GM12878 (cell line): ENCODE results near the gene BEAN1. TPM values are rescaled to one million over a fixed set of nuclear protein-coding genes. Genes with fewer than 3 reads are reported as not detected.

Experiments used
- ATAC-seq: fragments of 200-7000 bp; cut with Tn5 transposase; 3 replicates; pipeline ENCODE4 v1.9.1; 2020; ENCODE audit warnings: mild to moderate bottlenecking, moderate library complexity
- BruUV-seq: library from RNA; stranded (reverse); fragments of 400-500 nt; replicated peaks from 2 replicates; lab custom pipeline; 2021; lab: Mats Ljungman, UMichigan
- CTCF ChIA-PET: fragments of 300-600 bp; sonication (Branson Sonifier 250); formaldehyde crosslinking; extraction: SDS; loops from one replicate; lab custom pipeline; 2021; ENCODE audit warnings: inconsistent platforms; lab: Yijun Ruan, JAX
- POLR2A ChIA-PET: fragments of 350-600 bp; formaldehyde crosslinking; extraction: SDS; loops from one replicate; lab custom pipeline; 2021; ENCODE audit warnings: inconsistent platforms; lab: Charles Lee
- RAD21 ChIA-PET: fragments of 300-600 bp; sonication (Branson Sonifier 250); formaldehyde crosslinking; loops from one replicate; lab custom pipeline; 2023; ENCODE audit warnings: antibody characterized with exemption; ENCODE audit not compliant: unreplicated experiment; lab: Charles Lee
- SMC1A ChIA-PET: fragments of 300-600 bp; sonication (Branson Sonifier 250); formaldehyde crosslinking; loops from one replicate; lab custom pipeline; 2023; ENCODE audit not compliant: unreplicated experiment, uncharacterized antibody; lab: Charles Lee
- DNase-seq: peaks from one replicate; pipeline ENCODE4 v3.0.0-alpha.2; 2011; ENCODE audit warnings: low read depth, low spot score
- FAIRE-seq: peaks from 3 replicates; lab custom pipeline; 2011; peaks lifted over from hg19 to GRCh38; lab: Jason Lieb, UNC
- H2AFZ ChIP-seq: 2 replicates; pipeline ENCODE4 v1.6.0; 2011; ENCODE audit warnings: low read depth, low read length, control low read depth; ENCODE audit not compliant: control insufficient read depth
- H3K27ac ChIP-seq: 2 replicates; pipeline ENCODE4 v1.5.1; 2011; ENCODE audit warnings: control low read depth; ENCODE audit not compliant: control insufficient read depth, insufficient read depth
- H3K27me3 ChIP-seq, 2 experiments: replicated peaks in 1 of 2; 2 replicates each; pipeline versions ENCODE4 v1.6.0 to v1.6.1; 2011; ENCODE audit warnings: low read length in 1 of 2; ENCODE audit not compliant: control insufficient read depth in 2 of 2, insufficient read depth in 2 of 2
- H3K36me3 ChIP-seq, 2 experiments: 2 replicates each; pipeline ENCODE4 v1.5.1; 2011; ENCODE audit warnings: low read length in 1 of 2; ENCODE audit not compliant: control insufficient read depth in 2 of 2, insufficient read depth in 2 of 2
- H3K4me1 ChIP-seq: 2 replicates; pipeline ENCODE4 v1.6.1; 2011; ENCODE audit warnings: mild to moderate bottlenecking, low read length, moderate library complexity, mixed read lengths; ENCODE audit not compliant: control insufficient read depth, insufficient read depth
- H3K4me2 ChIP-seq: 2 replicates; pipeline ENCODE4 v1.6.0; 2011; ENCODE audit warnings: control low read depth; ENCODE audit not compliant: control insufficient read depth, insufficient read depth
- H3K4me3 ChIP-seq: fragments of 200-600 bp; sonication (generic); 2 replicates; pipeline ENCODE4 v1.5.1; 2016
- H3K79me2 ChIP-seq: 2 replicates; pipeline ENCODE4 v1.6.0; 2011; ENCODE audit warnings: low read length; ENCODE audit not compliant: control insufficient read depth, insufficient read depth
- H3K9ac ChIP-seq: 2 replicates; pipeline ENCODE4 v1.8.0; 2011; ENCODE audit warnings: low read length, control low read depth, mixed read lengths; ENCODE audit not compliant: control insufficient read depth, insufficient read depth
- H3K9me3 ChIP-seq: replicated peaks from 3 replicates; pipeline ENCODE4 v1.5.1; 2011; ENCODE audit warnings: mild to moderate bottlenecking, low read length; ENCODE audit not compliant: control insufficient read depth, insufficient read depth
- H4K20me1 ChIP-seq: 2 replicates; pipeline ENCODE4 v1.6.0; 2011; ENCODE audit not compliant: control insufficient read depth, insufficient read depth
- ASH2L ChIP-seq: fragments of 300-600, 200-600 bp; sonication (generic); IDR thresholded peaks from 2 replicates; pipeline ENCODE4 v1.6.1; 2017; ENCODE audit warnings: low read depth, mild to moderate bottlenecking, borderline replicate concordance
- BMI1 ChIP-seq: fragments of 450-650 bp; IDR thresholded peaks from 2 replicates; pipeline ENCODE4 v1.6.1; 2016; ENCODE audit warnings: mild to moderate bottlenecking, moderate library complexity, borderline replicate concordance
- EGR1 ChIP-seq, 2 experiments: IDR thresholded peaks; 1 replicate in 1 of 2; 2 replicates in 1 of 2; pipeline ENCODE4 v1.6.1; 2011 to 2012; ENCODE audit warnings: low read depth in 2 of 2, low read length in 2 of 2, borderline replicate concordance in 1 of 2, mild to moderate bottlenecking in 1 of 2, moderate library complexity in 1 of 2
- ETV6 ChIP-seq, 2 experiments: fragments of 450-650 bp in 1 of 2; IDR thresholded peaks in 1 of 2; conservative IDR thresholded peaks in 1 of 2; 2 replicates each; pipeline ENCODE4 v1.6.1; 2014; ENCODE audit warnings: antibody characterized with exemption in 1 of 2, borderline replicate concordance in 1 of 2, low read depth in 1 of 2, mild to moderate bottlenecking in 1 of 2, moderate library complexity in 1 of 2
- KLF5 ChIP-seq: fragments of 450-650 bp; IDR thresholded peaks from 2 replicates; pipeline ENCODE4 v1.6.1; 2014; ENCODE audit warnings: mild to moderate bottlenecking; ENCODE audit not compliant: partially characterized antibody
- MTA2 ChIP-seq: fragments of 450-650 bp; IDR thresholded peaks from 2 replicates; pipeline ENCODE4 v1.6.1; 2016; ENCODE audit warnings: low read depth, mild to moderate bottlenecking, moderate library complexity
- PAX5 ChIP-seq: IDR thresholded peaks from 2 replicates; pipeline ENCODE4 v1.6.1; 2011; ENCODE audit warnings: low read depth, low read length, borderline replicate concordance
- RUNX3 ChIP-seq: IDR thresholded peaks from 2 replicates; pipeline ENCODE4 v1.6.1; 2012; ENCODE audit warnings: low read length, inconsistent platforms
- STAT3 ChIP-seq: IDR thresholded peaks from 2 replicates; pipeline ENCODE4 v1.6.1; 2011; ENCODE audit warnings: low read depth, low read length, improper control_type of control experiment
- ZNF274 ChIP-seq: IDR thresholded peaks from one replicate; pipeline ENCODE4 v1.8.0; 2011; ENCODE audit not compliant: insufficient read length, insufficient read depth
- ZNF687 ChIP-seq: fragments of 450-650 bp; IDR thresholded peaks from 2 replicates; pipeline ENCODE4 v1.6.1; 2017; ENCODE audit warnings: mild to moderate bottlenecking, moderate library complexity
- WGBS: methylation state at CpG from one replicate; pipeline ENCODE4 v1.1.6; 2016; ENCODE audit warnings: low lambda C conversion rate; ENCODE audit not compliant: insufficient replicate concordance, insufficient coverage; ENCODE audit errors: missing lambda C conversion rate; 5-methylcytosine and 5-hydroxymethylcytosine counted together
- in situ Hi-C: fragments of 300-500 bp; cut with MboI; formaldehyde crosslinking; loops from 9 replicates; pipeline ENCODE4 v1.14.3; 2018; ENCODE audit warnings: mixed read lengths
- intact Hi-C: fragments of 100-400 bp; cut with micrococcal nuclease; formaldehyde crosslinking; loops from one replicate; pipeline ENCODE4 v1.14.2; 2022; ENCODE audit not compliant: unreplicated experiment
- polyA plus RNA-seq, 11 experiments: library from polyadenylated mRNA; depleted of rRNA in 4 of 11; unstranded in 6 of 11; stranded (reverse) in 5 of 11; fragments of >200 nt; fragmentation: Nextera tagmentation in 4 of 11; fragmentation: Illumina TruSeq in 1 of 11; extraction: Ambion mirVana in 4 of 11; extraction: Trizol in 1 of 11; gene quantifications; 1 replicate in 1 of 11; 2 replicates in 10 of 11; pipeline versions ENCODE4 v1.2.1 to v1.2.3, GENCODE V29; 2011 to 2016; ENCODE audit warnings: inconsistent platforms in 2 of 11, missing spikeins in 2 of 11, low read depth in 1 of 11
- total RNA-seq, 4 experiments: library from RNA; depleted of rRNA in 3 of 4; stranded (reverse); fragments of >200 nt in 3 of 4; fragmentation: Illumina TruSeq in 1 of 4; extraction: Trizol in 1 of 4; gene quantifications; 2 replicates each; pipeline versions ENCODE4 v1.2.1 to v1.2.3, GENCODE V29; 2013 to 2021

The BEAN1 gene
- total and polyA plus RNA-seq, 10 of the 15 experiments (the other 5 are each of a cell fraction or from before 2014, with no cell fraction given): not detected

GRCh38 chr16:66402166-66402565 is 24.9 kb upstream of the BEAN1 start (continued):
- TF ChIP-seq PAX5 (no peak), KLF5 (no peak)

- RAD21 ChIA-PET: no interaction called here
- FAIRE-seq: no peak
- no TSS peak for BruUV-seq
- Histone ChIP-seq H3K27ac (no peak overlapping the region), H3K4me2 (no peak overlapping the region), H3K36me3 (no peaks in the 10 kb centered on the region), H2AFZ (no peak overlapping the region), H3K9ac (no peak overlapping the region), H3K9me3 (no peaks in the 10 kb centered on the region; the same call in 2 of the 3 replicates), H3K79me2 (no peaks in the 10 kb centered on the region), H3K4me3 (no peak overlapping the region), H3K27me3 (peaks cover 2 to 4% of the 10 kb centered on the region in 2 experiments; a peak in 3 of 4 replicates), H4K20me1 (no peaks in the 10 kb centered on the region), H3K4me1 (peaks cover 4% of the 10 kb centered on the region; the same call in 1 of the 2 replicates)
- 63% methylated on average over 56 of the region's 61 CpGs for WGBS
- in situ Hi-C loops: no loop called here
- POLR2A ChIA-PET: no interaction called here
- TF ChIP-seq EGR1 (IDR thresholded peaks at IDR 0.05; ENCODE audit: borderline replicate concordance in 1 of 2, low read depth in 2 of 2, low read length in 2 of 2) (no peak), ASH2L (no peak), MTA2 (no peak), ETV6 (conservative IDR thresholded peaks at IDR 0.05 in 1 of 2, IDR thresholded peaks at IDR 0.05 in 1 of 2; ENCODE audit: borderline replicate concordance in 1 of 2, low read depth in 1 of 2) (no peak), RUNX3 (no peak), STAT3 (no peak), ZNF687 (no peak), ZNF274 (no peak), BMI1 (no peak)
- DNase-seq: no peak
- SMC1A ChIA-PET: no interaction called here
- no peak for ATAC-seq
- CTCF ChIA-PET: no interaction called here
- intact Hi-C loops: no loop called here
Observed at GRCh38 chr16:66402591-66403230, 24.4 kb upstream of the BEAN1 start.
